Neutrophil (primary cell): ENCODE results near the gene TTC39C.

Experiments used
- H3K27ac ChIP-seq: fragments of 200-600 bp; sonication (generic); 2 replicates; pipeline ENCODE4 v1.5.1; 2016; ENCODE audit warnings: mild to moderate bottlenecking, moderate library complexity
- H3K27me3 ChIP-seq: fragments of 200-600 bp; sonication (generic); 2 replicates; pipeline ENCODE4 v1.6.0; 2016; ENCODE audit warnings: mild to moderate bottlenecking
- H3K36me3 ChIP-seq: fragments of 200-600 bp; sonication (generic); 2 replicates; pipeline ENCODE4 v1.5.1; 2017
- H3K4me1 ChIP-seq, 2 experiments: fragments of 200-600 bp in 1 of 2; sonication (generic) in 1 of 2; 1 replicate in 1 of 2; 2 replicates in 1 of 2; pipeline versions ENCODE4 v1.5.1 to v1.6.1; 2013 to 2016; ENCODE audit warnings: low read depth in 1 of 2, low read length in 1 of 2, mild to moderate bottlenecking in 1 of 2, moderate library complexity in 1 of 2; ENCODE audit not compliant: control insufficient read depth in 1 of 2, insufficient read depth in 1 of 2
- H3K4me3 ChIP-seq, 2 experiments: fragments of 200-600 bp in 1 of 2; sonication (generic) in 1 of 2; 1 replicate in 1 of 2; 2 replicates in 1 of 2; pipeline ENCODE4 v1.5.1; 2013 to 2016; ENCODE audit warnings: low read depth in 1 of 2, low read length in 1 of 2, mild to moderate bottlenecking in 1 of 2, moderate library complexity in 1 of 2
- H3K9me3 ChIP-seq: fragments of 200-600 bp; sonication (generic); 2 replicates; pipeline ENCODE4 v1.5.1; 2016
- TF ChIP-seq, protein P1 (sequence below): fragments of 200-600 bp; sonication (generic); IDR thresholded peaks from 2 replicates; pipeline ENCODE4 v1.5.1; 2016; ENCODE audit warnings: antibody characterized with exemption

The TTC39C gene

DNA sequence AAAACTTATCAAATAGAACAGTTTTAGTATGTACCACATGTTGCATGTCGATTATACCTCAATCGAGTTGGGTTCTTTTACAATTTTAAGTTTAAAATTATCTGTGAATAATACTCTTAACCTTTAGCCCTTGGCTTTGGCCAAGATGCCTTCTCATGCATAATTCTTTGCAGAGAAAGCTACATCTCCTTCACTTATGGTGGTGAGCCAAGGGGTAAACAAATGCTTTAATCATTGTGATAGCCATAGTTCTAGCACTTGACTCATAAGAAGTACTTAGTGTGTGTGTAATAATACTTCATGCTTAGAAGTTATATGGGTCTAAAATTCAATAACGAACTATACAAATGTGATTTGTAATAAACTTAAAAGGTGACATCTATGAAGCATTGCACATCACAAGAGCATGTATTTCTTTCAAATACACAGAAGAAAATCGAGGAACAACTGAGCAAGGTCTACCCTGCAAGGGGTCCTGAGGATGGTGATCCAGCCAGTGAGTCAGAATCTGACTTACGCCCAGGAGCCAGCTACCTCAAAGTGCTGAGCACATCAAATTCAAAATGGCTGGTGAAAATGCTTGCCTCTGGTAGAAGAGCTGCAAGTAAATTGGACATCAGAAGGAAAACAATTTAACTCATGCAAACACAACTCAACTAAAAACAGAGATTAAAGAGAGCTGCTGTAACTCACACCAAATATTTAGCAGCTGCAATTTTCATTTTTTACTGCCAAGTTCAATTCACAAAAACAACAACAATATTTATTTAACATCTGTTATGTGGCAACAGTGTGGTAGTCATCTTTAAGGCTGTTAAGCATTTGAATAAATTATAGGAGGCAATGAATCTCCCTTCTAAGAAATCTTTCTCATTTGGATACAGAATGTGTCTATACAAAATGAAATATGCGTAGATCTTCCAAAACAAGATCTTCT is 23.8 kb upstream of the TTC39C start:
- Histone ChIP-seq H3K27ac (no peak overlapping the region), H3K36me3 (no peaks in the 10 kb centered on the region), H3K27me3 (no peaks in the 10 kb centered on the region), H3K9me3 (no peaks in the 10 kb centered on the region), H3K4me3 (no peak overlapping the region), H3K4me1 (no peaks in the 10 kb centered on the region)
- TF ChIP-seq, protein P1, sequence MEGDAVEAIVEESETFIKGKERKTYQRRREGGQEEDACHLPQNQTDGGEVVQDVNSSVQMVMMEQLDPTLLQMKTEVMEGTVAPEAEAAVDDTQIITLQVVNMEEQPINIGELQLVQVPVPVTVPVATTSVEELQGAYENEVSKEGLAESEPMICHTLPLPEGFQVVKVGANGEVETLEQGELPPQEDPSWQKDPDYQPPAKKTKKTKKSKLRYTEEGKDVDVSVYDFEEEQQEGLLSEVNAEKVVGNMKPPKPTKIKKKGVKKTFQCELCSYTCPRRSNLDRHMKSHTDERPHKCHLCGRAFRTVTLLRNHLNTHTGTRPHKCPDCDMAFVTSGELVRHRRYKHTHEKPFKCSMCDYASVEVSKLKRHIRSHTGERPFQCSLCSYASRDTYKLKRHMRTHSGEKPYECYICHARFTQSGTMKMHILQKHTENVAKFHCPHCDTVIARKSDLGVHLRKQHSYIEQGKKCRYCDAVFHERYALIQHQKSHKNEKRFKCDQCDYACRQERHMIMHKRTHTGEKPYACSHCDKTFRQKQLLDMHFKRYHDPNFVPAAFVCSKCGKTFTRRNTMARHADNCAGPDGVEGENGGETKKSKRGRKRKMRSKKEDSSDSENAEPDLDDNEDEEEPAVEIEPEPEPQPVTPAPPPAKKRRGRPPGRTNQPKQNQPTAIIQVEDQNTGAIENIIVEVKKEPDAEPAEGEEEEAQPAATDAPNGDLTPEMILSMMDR, result no peak

DNA sequence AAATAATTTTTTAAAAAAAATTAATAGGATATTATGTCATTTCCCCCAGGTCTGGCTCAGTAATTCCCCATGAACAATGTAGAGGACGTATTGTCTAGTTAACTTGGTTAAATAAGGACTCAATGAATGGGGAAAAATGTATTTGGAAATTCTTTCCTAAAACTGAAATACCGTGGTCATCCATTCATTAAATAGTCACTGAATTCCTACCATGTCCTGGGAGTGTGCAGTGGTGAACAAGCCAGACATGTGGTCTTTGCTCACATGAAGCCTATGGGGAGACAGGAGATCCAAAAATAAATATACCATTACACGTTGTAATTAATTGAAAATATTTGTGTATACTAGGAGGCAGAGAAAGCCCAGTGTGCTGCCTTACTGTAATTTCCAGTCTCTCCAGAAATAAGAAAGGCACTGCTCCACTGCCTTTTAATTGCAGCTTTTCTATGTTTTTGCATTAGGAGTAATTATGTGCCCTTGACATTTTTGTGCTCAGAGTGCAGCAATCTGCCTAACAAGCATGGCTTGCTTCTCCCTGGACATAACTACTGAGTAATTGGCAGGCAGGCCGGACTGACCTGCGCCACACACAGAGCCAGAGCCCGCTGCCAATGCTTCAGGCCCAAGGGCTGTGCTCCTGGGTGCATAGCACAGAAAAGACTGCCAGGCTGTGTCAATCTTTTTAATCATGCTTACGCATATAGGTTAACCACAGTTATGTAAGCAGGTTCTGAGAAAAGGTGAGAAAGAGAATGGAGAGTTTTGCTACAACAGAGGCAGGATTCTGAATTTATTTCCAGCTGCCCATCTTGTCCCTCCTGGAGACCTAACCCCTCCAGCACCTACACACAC is 22.2 kb upstream of the TTC39C start:
- no peak overlapping the region for H3K4me3 ChIP-seq
- no peaks in the 10 kb centered on the region for H3K27me3 ChIP-seq
- no peak overlapping the region for H3K27ac ChIP-seq
- H3K9me3 ChIP-seq, result no peaks in the 10 kb centered on the region
- no peaks in the 10 kb centered on the region for H3K36me3 ChIP-seq
- no peaks in the 10 kb centered on the region for H3K4me1 ChIP-seq
- TF ChIP-seq, protein P1, result no peak

DNA sequence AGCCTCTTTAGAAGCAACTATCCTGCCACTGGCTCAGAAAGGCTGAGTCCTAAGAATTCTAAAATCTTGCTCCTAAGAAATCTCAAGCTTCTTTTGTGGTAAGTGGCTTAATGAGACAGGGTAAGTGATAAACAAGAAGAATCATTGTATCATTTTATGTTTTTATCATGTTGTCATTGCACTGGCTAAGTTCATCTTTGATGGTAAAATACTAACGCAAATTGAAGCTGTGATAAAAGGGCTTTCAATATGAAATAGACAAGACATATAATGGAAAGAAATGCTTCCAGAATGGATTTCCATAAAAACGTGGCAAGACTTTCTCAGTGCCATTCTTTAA is 21.6 kb upstream of the TTC39C start:
- H3K4me3 ChIP-seq, result no peak overlapping the region
- H3K27ac ChIP-seq, result no peak overlapping the region
- no peaks in the 10 kb centered on the region for H3K9me3 ChIP-seq
- no peaks in the 10 kb centered on the region for H3K36me3 ChIP-seq
- no peaks in the 10 kb centered on the region for H3K4me1 ChIP-seq
- H3K27me3 ChIP-seq, result no peaks in the 10 kb centered on the region
- TF ChIP-seq, protein P1, result no peak

DNA sequence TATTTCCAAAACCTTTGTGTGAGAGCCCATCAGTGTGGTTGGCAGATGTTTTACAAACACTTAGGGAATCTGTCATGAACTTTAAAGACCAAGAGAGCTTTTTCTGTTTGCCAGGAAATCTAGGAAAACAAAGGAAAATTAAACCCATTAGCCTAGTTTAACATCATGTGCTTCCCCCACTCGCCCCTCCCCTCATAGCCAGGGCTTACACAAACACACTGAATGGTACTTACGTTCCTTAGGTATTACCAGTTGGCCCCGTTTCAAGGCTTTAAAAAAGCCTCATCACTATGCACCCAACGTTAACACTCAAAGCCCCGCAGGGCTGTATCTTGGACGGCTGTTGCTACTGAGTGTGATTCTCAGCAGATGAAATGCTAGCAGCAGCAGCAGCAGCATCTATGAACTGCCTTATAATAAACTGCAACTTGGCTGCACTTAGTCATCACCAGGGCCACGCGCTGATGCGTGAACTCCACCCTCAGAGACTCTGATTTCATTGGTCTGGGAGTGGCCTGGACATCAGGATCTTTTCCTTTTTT is 20.1 kb upstream of the TTC39C start:
- Histone ChIP-seq H3K36me3 (no peaks in the 10 kb centered on the region), H3K4me1 (no peaks in the 10 kb centered on the region), H3K4me3 (no peak overlapping the region), H3K27me3 (no peaks in the 10 kb centered on the region), H3K27ac (no peak overlapping the region), H3K9me3 (no peaks in the 10 kb centered on the region)
- TF ChIP-seq, protein P1, result no peak

DNA sequence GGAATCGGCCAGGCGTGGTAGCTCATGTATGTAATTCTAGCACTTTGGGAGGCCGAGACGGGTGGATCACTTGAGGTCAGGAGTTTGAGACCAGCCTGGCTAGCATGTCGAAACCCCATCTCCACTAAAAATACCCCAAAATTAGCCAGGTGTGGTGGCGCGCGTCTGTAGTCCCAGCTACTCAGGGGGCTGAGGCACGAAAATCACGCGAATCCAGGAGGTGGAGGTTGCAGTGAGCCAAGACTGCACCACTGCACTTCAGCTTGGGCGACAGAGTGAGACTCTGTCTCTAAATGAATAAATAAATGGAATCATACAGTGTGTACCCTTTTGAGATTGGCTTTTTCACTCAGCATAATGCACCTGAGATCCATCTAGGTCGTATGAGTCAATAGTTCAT is 19.4 kb upstream of the TTC39C start:
- TF ChIP-seq, protein P1, result no peak
- H3K36me3 ChIP-seq, result no peaks in the 10 kb centered on the region
- H3K4me1 ChIP-seq, result no peaks in the 10 kb centered on the region
- no peaks in the 10 kb centered on the region for H3K9me3 ChIP-seq
- H3K27me3 ChIP-seq, result no peaks in the 10 kb centered on the region
- H3K27ac ChIP-seq, result no peak overlapping the region
- no peak overlapping the region for H3K4me3 ChIP-seq
